Measurements from ENCODE around the gene VTA1.

Gene VTA1

GRCh38 chr6:142271476-142271875 is 124.4 kb downstream of the VTA1 start:
- DNase-seq (ENCODE audit: low read depth in 2 of 2) = no peak
